Keratinocyte (primary cell): Measurements from ENCODE around the gene AKT1. TPM values are rescaled to one million over a fixed set of nuclear protein-coding genes. Genes with fewer than 3 reads are reported as not detected.

Experiments used
- DNase-seq: peaks from one replicate; pipeline ENCODE4 v3.0.0-alpha.2; 2011; ENCODE audit warnings: low read depth, missing footprints, low spot score
- FAIRE-seq: peaks from 2 replicates; lab custom pipeline; 2011; peaks lifted over from hg19 to GRCh38; lab: Jason Lieb, UNC
- H2AFZ ChIP-seq: 2 replicates; pipeline ENCODE4 v1.6.0; 2012; ENCODE audit warnings: low read length, control low read depth, inconsistent platforms; ENCODE audit not compliant: control insufficient read depth
- H3K27ac ChIP-seq: 2 replicates; pipeline ENCODE4 v1.5.1; 2011; ENCODE audit warnings: low read length; ENCODE audit not compliant: control insufficient read depth, insufficient read depth
- H3K27me3 ChIP-seq: 3 replicates; pipeline ENCODE4 v1.6.0; 2011; ENCODE audit warnings: low read length; ENCODE audit not compliant: control insufficient read depth, insufficient read depth; ENCODE audit errors: extremely low read depth
- H3K36me3 ChIP-seq, 2 experiments: 2 replicates in 1 of 2; 3 replicates in 1 of 2; pipeline ENCODE4 v1.5.1; 2011; ENCODE audit warnings: low read length in 2 of 2, mild to moderate bottlenecking in 1 of 2; ENCODE audit not compliant: control insufficient read depth in 2 of 2, insufficient read depth in 2 of 2; ENCODE audit errors: extremely low read depth in 1 of 2
- H3K4me1 ChIP-seq: 3 replicates; pipeline ENCODE4 v1.5.1; 2011; ENCODE audit warnings: low read length; ENCODE audit not compliant: control insufficient read depth, insufficient read depth; ENCODE audit errors: extremely low read depth
- H3K4me2 ChIP-seq: 3 replicates; pipeline ENCODE4 v1.6.0; 2011; ENCODE audit warnings: low read depth, low read length; ENCODE audit not compliant: control insufficient read depth, insufficient read depth; ENCODE audit errors: extremely low read depth
- H3K4me3 ChIP-seq, 3 experiments: fragments of 200-600 bp in 1 of 3; sonication (generic) in 1 of 3; 2 replicates in 2 of 3; 3 replicates in 1 of 3; pipeline ENCODE4 v1.5.1; 2011 to 2016; ENCODE audit warnings: low read length in 3 of 3, mild to moderate bottlenecking in 3 of 3, control low read depth in 2 of 3, inconsistent platforms in 1 of 3, low read depth in 1 of 3, mixed read lengths in 1 of 3, mixed run types in 1 of 3, moderate library complexity in 1 of 3; ENCODE audit not compliant: control insufficient read depth in 2 of 3, insufficient read depth in 2 of 3; ENCODE audit errors: extremely low read depth in 1 of 3
- H3K79me2 ChIP-seq: 2 replicates; pipeline ENCODE4 v1.6.0; 2012; ENCODE audit warnings: low read length; ENCODE audit not compliant: control insufficient read depth, insufficient read depth
- H3K9ac ChIP-seq: 3 replicates; pipeline ENCODE4 v1.6.0; 2011; ENCODE audit warnings: low read length; ENCODE audit not compliant: control insufficient read depth, insufficient read depth; ENCODE audit errors: extremely low read depth
- H3K9me1 ChIP-seq: 3 replicates; pipeline ENCODE4 v1.6.0; 2011; ENCODE audit warnings: low read length; ENCODE audit not compliant: control insufficient read depth, insufficient read depth; ENCODE audit errors: extremely low read depth
- H3K9me3 ChIP-seq: 2 replicates; pipeline ENCODE4 v1.5.1; 2012; ENCODE audit warnings: low read depth, low read length; ENCODE audit not compliant: control insufficient read depth
- H4K20me1 ChIP-seq: 3 replicates; pipeline ENCODE4 v1.6.0; 2011; ENCODE audit warnings: low read length; ENCODE audit not compliant: control insufficient read depth, insufficient read depth; ENCODE audit errors: extremely low read depth
- CTCF ChIP-seq, 3 experiments: IDR thresholded peaks in 1 of 3; conservative IDR thresholded peaks in 1 of 3; optimal IDR thresholded peaks in 1 of 3; 2 replicates in 2 of 3; 3 replicates in 1 of 3; pipeline versions ENCODE3 to v1.5.1; 2011; ENCODE audit warnings: low read length in 3 of 3, mild to moderate bottlenecking in 3 of 3, moderate library complexity in 2 of 3, control low read depth in 1 of 3, inconsistent platforms in 1 of 3; ENCODE audit not compliant: insufficient read depth in 2 of 3; ENCODE audit errors: extremely low read depth in 1 of 3
- EZH2 ChIP-seq: IDR thresholded peaks from one replicate; pipeline ENCODE4 v1.6.1; 2012; ENCODE audit warnings: inconsistent platforms, mild to moderate bottlenecking, low read length, moderate library complexity
- dilution Hi-C: fragments of 300-500 bp; cut with MboI; formaldehyde crosslinking; loops from one replicate; pipeline ENCODE4 v1.7.0; 2020; ENCODE audit warnings: low sequenced_read_pairs; ENCODE audit not compliant: extremely low pct_ligation_motif_present
- polyA plus RNA-seq, 5 experiments: library from polyadenylated mRNA; depleted of rRNA in 3 of 5; stranded (reverse) in 3 of 5; stranded (forward) in 1 of 5; unstranded in 1 of 5; fragments of >200 nt; gene quantifications; 1 replicate in 1 of 5; 2 replicates in 3 of 5; 3 replicates in 1 of 5; pipeline versions ENCODE4 v1.2.1 to v1.2.3, GENCODE V29; 2011 to 2012; ENCODE audit warnings: missing spikeins in 2 of 5, low read depth in 1 of 5, low replicate concordance in 1 of 5

The AKT1 gene
- polyA plus RNA-seq, 1 donor (not counting 4 experiments of a cell fraction or from before 2014, with no cell fraction given): 82.3 TPM

DNA sequence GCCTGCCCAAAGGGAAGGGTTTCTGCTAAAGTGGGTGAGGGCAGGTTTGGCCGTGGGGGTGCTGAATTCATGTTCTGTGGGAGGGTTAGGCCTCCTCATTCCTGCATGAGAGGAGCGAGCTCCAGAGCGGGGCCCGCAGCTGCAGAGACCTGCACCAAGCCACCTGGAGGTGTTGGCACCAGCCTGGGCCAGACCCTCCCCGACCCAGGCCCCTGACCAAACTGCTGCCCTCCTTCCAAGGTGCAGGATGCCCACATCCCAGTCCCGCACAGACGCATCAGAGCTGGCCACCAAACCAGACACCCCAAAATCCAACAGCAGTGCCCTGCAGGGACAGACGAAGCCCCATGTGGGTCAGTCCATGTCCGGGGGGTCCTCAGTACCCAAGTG, 61.0 kb downstream of the AKT1 start:
- no peaks in the 10 kb centered on the region for H3K9me1 ChIP-seq
- no peaks in the 10 kb centered on the region for H4K20me1 ChIP-seq
- H2AFZ ChIP-seq: no peak overlapping the region
- TF ChIP-seq CTCF (optimal IDR thresholded peaks at IDR 0.05 in 1 of 3, IDR thresholded peaks at IDR 0.05 in 1 of 3, conservative IDR thresholded peaks at IDR 0.05 in 1 of 3; ENCODE audit: extremely low read depth in 1 of 3, insufficient read depth in 2 of 3, low read length in 3 of 3) (no peak), EZH2 (no peak)
- H3K36me3 ChIP-seq: no peaks in the 10 kb centered on the region
- H3K9ac ChIP-seq: no peak overlapping the region
- no peaks in the 10 kb centered on the region for H3K27me3 ChIP-seq
- no peak overlapping the region for H3K4me3 ChIP-seq
- H3K79me2 ChIP-seq: no peaks in the 10 kb centered on the region
- dilution Hi-C loops: no loop called here
- no peak for FAIRE-seq
- peaks cover 20% of the 10 kb centered on the region for H3K4me1 ChIP-seq
- H3K9me3 ChIP-seq: no peaks in the 10 kb centered on the region
- no peak for DNase-seq
- H3K4me2 ChIP-seq: no peak overlapping the region
- no peak overlapping the region for H3K27ac ChIP-seq

DNA sequence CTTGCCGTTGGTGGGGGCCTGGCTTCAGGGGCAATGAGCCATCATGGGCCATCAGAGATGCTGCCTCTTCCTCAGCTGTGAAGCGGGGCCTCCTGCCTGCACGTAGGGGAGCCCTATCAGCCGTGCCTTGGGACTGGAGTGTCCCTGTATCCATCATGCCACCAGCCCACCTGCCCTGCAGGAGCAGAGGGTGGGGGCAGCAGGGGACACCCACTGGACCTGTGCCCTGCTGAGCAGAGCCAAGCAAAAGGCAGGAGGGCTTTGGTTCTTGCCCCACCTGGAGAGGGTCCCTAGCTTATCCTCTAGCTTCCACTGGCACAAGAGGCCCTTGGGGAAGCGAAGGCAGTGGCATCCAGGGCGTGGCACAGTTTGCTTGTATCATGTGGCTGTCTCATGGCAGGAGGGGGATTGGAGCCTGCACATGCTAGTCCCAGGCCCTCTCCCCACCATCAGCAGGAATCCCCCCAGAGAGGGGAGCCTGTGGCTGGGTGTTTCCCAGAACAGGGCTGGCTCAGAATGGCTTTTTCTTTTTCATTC, 61.4 kb downstream of the AKT1 start:
- no peak overlapping the region for H3K4me2 ChIP-seq
- no peak overlapping the region for H3K9ac ChIP-seq
- dilution Hi-C loops: no loop called here

More for the DNA sequence above, 61.4 kb downstream of the AKT1 start:
- H3K27ac ChIP-seq: no peak overlapping the region
- H3K4me1 ChIP-seq: peaks cover 20% of the 10 kb centered on the region
- no peaks in the 10 kb centered on the region for H3K9me1 ChIP-seq
- TF ChIP-seq CTCF (optimal IDR thresholded peaks at IDR 0.05 in 1 of 3, IDR thresholded peaks at IDR 0.05 in 1 of 3, conservative IDR thresholded peaks at IDR 0.05 in 1 of 3; ENCODE audit: extremely low read depth in 1 of 3, insufficient read depth in 2 of 3, low read length in 3 of 3): no peak
- no peak for TF ChIP-seq EZH2
- H4K20me1 ChIP-seq: no peaks in the 10 kb centered on the region
- H3K4me3 ChIP-seq: no peak overlapping the region
- DNase-seq: no peak
- FAIRE-seq: no peak
- H2AFZ ChIP-seq: no peak overlapping the region
- no peaks in the 10 kb centered on the region for H3K79me2 ChIP-seq
- no peaks in the 10 kb centered on the region for H3K36me3 ChIP-seq
- H3K27me3 ChIP-seq: no peaks in the 10 kb centered on the region
- no peaks in the 10 kb centered on the region for H3K9me3 ChIP-seq
